ENCODE data around the gene UBE3B.

UBE3B gene

DNA sequence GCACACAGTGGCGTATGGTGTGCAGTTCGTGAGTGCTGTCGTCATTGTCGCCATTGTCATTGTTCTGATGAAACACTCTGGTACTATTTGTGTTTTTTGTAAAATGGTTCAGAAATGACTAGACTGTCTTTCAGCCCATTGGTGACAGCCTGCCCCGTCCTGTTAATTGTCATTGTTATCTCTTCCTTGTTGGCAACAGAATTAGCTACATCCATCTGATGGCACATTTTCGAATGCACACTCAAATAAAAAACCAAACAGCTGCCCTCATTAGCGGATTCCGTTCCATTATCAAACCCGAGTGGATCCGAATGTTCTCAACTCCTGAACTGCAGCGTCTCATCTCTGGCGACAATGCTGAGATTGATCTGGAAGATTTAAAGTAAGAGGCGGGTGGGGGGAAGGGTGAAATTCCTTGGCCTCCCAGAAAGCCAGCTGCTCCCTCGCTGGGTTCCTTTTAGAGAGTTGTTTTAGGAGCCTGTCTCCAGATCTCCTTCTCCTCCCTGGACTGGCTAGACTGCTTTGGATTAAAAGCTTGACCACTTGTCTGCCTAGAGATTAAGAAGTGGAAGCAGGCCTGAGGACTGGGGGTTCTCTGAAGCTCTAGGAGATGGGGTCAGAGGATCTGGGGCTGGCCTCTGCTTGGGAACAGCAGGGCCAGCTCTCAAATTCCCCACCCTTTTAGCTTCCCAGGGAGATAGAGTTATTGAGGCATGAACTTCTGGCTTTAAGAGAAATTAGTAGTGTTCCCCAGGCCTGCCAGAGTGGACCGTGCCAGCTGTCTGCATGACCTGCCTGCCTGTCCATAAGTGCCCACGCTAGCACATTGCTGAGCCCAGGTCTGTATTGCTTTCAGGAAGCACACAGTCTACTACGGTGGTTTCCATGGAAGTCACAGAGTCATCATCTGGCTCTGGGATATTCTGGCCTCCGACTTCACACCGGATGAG is 52.5 kb downstream of the UBE3B start:
- no peak for DNase-seq (ENCODE audit: low read depth)

GRCh38 chr12:109531411-109531810 is 54.0 kb downstream of the UBE3B start:
- DNase-seq (ENCODE audit: low read depth) = no peak

- no peak for DNase-seq (ENCODE audit: low read depth)
Measured at GRCh38 chr12:109532721-109533486, 55.5 kb downstream of the UBE3B start.

DNA sequence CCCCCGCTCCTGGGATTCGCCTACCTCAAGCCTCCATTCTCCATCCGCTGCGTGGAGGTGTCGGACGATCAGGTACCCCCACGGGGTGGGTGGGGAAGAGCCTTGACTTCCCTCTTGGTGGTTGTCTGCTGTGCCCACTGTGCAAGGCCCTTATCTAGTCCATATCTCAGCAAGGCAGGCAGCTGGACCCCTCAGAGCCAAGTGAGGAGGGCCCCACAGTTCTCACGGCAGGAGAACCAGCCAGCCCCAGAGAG is 56.0 kb downstream of the UBE3B start:
- DNase-seq (ENCODE audit: low read depth) = no peak

DNA sequence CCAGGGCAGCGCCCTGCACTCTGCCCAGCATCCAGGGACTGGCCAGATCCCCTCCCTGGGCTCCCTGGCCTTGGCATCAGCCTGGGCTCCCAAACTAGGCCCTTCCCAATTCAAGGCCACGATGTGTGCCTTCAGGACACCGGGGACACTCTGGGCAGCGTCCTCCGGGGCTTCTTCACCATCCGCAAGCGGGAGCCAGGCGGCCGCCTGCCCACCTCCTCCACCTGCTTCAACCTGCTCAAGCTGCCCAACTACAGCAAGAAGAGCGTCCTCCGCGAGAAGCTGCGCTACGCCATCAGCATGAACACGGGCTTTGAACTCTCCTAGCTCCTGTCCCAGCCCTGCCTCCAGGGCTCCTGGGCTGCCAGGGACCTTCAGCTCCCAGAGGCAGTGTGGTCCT is 57.0 kb downstream of the UBE3B start:
- DNase-seq (ENCODE audit: low read depth) = no peak

DNA sequence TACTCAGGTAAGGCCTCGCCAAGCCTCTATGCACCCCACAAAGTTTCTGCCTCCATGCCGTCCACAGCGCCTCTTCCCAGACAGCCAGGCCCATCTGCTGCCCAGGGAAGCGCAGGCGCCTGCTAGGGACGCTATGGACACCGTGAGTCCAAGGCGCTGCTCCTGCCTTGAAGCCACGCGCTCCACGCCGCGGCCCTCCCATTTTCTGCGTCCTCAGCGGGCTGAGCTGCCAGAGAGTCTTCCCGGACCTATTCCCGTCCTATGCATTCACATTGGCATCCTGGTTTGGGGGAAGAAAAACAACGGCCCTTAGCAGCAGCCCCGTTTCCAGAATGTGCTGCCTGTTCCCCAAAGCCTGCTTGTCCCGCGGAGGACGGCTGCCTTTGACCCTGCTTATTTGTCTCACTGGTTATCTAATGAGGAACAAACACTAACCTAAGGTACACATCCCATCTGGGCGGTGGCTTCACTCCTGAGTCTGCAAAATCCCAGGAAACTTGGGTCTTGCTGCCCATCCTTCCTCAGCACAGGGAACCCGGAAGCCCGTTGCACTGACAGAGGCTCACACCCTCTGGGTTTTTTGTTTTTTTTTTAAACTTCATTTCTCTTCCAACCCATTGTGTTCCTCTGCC is 57.9 kb downstream of the UBE3B start:
- no peak for DNase-seq (ENCODE audit: low read depth)

- no peak for DNase-seq (ENCODE audit: low read depth)
Measured at GRCh38 chr12:109535863-109536250, 58.4 kb downstream of the UBE3B start.

DNA sequence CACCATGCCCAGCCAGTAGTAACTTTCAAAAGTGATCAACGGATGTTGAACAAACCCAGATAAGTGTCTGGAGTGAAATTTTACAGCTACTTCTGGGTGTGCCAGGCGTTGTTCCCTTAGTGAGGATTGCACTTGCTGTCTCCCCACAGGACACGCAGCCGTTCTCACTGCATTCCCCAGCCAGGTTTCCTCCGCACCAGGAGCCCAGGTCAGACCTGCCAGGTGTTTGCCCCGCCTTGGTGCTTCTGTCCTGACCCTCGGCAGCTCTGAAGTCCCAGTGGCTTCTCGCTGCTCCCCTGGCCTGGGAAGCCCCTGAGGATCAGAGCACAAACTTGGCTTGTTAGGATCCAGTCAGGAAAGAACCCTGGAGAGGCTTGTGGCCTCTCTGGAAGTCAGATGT is 59.7 kb downstream of the UBE3B start:
- no peak for DNase-seq (ENCODE audit: low read depth)

DNA sequence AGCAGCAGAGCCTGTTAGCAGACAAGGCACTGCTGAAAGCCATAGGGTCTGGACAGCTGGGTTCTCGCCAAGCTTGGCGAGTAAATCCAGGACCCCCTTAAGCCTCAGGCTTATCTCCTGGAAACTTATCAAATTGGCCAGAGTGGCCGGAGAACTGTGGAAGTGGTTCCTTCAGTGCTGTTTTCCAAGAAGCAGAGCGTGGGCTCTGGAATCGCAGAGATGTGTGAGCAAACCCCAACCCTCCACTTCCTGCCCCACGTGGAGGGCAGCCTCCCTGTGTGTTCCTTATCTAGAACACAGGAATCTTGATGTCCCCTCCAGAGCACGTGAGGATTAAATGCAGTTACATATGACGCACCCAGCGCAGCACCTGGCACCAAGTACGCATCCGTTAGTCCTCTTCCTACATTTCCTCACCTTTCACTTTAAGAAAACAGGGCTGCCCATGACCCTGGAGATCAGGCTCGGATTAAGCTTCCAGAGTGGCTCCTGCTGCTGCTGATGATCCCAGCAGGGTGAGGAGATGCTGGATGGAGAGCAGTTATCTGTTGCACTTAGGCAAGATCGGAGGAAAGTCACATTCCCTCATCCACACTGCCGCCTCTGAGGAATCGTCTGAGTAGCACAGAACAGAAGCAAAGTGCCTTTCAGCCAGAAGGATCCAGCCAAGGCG is 60.9 kb downstream of the UBE3B start:
- DNase-seq (ENCODE audit: low read depth) = no peak

DNA sequence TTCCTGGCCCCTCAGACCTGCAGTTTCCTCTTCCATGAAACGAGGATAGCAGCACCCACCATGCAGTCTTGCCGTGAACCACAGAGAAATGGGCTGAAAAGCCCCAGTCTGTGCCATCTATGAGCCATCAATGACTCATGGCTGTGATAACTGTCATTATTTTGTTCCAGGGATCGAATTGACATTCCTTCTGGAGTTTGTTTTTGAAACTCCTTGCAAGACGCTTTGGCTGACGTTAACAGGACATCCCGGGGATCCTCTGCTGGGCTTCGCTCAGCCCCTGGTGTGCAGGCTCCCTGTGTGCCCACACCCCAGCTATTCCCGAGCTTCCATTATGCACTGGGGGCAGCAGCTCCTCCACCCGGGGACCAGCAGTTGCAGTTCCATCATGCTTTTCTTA is 62.1 kb downstream of the UBE3B start:
- DNase-seq (ENCODE audit: low read depth) = no peak

DNA sequence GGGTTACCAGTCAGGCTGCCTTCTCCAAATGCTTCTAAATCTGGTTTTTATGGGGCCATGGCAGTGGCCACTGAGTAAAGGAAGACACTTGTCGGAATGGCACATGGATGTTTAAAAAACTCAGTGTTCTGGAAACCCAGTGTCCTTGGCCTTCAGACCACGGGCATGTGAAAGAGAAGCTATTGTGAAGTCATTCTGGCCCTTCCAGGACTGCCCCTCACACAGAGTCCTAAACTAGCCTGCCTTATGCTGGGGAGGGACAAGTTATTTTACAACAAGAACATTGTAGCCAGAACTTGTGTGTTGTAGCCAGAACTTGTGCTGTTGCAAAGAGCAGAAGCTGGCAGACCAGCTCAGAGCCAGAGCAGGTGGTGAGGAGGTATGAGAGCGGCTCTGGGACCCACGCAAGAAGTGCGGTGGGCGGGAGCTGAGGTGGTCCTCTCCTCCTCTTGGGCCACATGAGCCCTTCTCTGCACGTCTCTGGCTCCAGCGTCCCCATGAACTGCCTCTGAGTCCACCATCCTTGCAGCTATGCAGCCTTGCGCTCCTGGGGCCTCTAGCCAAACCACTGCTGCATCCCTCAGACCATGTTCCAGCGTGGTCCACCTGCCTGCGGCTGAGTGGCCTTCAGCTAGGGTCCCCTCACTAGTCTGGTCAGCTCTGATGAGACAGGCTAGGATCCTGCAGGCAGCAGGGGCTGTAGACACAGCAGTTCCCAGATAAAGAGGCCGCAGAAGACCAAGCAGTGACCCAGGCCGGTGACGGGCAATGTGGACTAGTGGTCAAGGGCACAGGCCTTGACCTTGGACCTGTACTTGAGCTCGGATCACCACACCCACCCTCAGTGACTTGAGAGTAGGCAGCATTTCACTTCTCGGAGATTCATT is 63.3 kb downstream of the UBE3B start:
- no peak for DNase-seq (ENCODE audit: low read depth)

DNA sequence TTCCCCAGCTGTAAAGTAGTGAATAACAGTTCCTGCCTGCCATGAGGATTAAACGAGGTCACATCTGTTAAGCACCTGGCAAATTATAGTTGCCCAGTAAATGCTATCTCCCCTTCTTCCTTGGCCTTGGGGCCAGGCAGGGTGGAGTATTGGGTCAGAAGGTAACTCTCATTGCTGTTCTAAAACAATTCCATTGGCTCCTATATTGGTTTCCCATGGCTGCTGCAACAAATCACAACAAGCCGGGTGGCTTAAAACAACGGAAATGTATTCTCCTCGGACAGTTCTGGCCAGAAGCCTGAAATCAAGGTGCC is 63.9 kb downstream of the UBE3B start:
- no peak for DNase-seq (ENCODE audit: low read depth)

GRCh38 chr12:109542014-109542413 is 64.6 kb downstream of the UBE3B start:
- DNase-seq (ENCODE audit: low read depth) = no peak

GRCh38 chr12:109542876-109543275 is 65.4 kb downstream of the UBE3B start:
- DNase-seq (ENCODE audit: low read depth) = no peak

DNA sequence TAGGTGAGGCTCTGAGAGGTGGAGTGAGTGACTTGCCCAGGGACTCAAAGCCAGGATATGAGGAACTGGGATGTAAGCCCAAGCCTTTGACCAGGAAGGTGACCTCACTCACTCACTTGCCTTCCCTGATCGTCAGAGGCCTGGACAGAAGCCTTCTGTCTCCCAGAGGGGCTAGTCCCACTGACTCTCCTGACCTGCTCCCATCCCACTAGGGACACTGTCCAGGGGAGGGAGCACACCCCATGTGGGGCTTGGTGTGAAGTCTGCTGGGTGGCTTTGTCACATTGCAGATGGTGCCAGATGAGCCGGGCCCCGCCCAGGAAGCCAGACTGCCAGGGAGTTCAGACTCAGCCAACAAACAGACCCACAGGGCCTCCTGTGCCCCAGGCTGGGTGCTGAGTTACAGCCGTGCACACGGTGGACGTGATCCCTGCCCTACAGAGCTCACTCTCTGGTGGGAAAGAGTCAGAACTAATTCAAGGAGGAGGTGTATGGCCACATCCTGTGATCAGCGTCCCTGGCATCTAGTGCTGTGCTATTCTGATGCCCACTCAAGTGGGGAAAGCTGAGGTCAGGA is 67.6 kb downstream of the UBE3B start:
- no peak for DNase-seq (ENCODE audit: low read depth)

GRCh38 chr12:109545826-109546225 is 68.4 kb downstream of the UBE3B start:
- no peak for DNase-seq (ENCODE audit: low read depth)

DNA sequence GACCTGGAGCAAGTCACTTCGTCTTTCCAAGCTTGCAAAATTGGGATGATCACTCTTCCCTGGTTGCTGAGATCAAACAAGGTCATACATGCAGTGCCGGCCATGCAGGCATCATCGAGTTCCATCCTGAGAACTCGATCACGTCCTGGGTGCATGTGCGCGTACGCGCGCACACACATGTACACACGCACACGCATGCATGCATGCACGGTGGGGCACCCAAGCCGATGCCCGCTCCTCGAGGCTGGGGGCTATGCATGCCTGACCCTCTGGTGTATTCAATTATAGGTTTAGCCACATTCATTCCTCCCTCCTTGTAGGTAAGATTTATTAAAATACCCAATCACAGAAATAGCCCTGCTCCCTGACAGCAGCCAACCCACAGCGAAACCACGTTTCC is 69.9 kb downstream of the UBE3B start:
- DNase-seq (ENCODE audit: low read depth) = no peak

DNA sequence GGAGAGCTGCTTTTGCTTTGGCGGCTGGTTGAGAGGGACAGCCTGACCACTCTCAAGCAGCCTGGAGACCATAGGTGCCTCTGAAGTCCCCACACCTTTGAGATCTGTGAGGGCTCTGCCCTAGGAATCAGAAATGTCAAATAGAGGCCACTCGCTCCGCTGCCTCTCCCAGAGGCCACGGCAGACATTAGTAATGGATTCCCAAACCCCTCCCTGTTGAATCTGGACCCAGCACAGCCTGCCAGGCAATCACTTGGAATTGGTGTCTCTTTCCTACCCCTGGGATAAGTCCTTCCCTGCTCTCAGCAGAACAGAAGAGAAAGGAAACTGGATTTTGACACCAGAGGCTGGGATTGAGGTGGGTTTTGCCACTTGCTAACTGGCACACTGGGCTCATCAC is 70.8 kb downstream of the UBE3B start:
- DNase-seq (ENCODE audit: low read depth) = no peak

- no peak for DNase-seq (ENCODE audit: low read depth)
Measured at GRCh38 chr12:109549613-109550270, 72.3 kb downstream of the UBE3B start.

DNA sequence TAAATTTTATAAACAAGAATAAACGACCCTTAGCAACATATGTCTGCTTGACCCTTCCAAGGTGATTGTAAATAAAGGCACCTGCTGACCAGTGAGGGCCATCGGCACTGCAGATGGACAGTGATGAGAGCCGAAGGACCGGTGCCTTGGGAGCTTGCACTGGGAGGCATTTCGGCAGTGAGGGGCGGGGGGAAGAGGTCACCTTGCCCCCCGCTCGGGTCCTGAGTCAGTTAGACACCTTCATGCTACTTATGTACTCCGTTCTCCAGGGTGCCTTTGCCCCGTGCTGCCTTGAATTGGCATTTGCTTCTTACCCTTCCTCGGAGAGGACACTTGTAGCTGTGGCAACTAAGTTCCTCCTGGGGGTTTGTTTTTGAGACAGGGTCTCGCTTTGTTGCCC is 72.8 kb downstream of the UBE3B start:
- DNase-seq (ENCODE audit: low read depth) = no peak

DNA sequence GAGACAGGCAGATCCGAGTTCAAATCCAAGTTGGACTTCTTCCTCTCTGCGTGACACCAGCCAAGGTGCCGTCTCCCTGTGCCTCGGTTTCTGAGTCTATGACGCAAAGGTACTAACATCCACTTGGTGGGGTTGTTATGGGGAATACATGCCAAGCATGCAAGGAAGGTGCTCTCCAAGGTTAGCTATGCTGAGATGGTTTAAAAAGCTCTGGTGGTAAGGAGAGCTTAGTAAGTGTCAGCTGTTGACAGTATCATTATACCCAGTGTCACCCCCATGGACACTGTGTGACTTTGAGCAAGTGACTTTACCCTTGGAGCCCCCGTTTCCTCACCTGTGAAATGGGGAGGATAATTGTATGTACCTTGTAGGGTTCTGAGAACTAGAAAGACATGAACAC is 73.7 kb downstream of the UBE3B start:
- DNase-seq (ENCODE audit: low read depth) = no peak
